Hindlimb muscle (tissue), 1 donor: ENCODE data around the gene ATP11A. TPM values are rescaled to one million over a fixed set of nuclear protein-coding genes. Genes with fewer than 3 reads are reported as not detected.

Source experiments
- DNase-seq: peaks from one replicate; pipeline ENCODE4 v3.0.0-alpha.2; 2013
- polyA plus RNA-seq: library from polyadenylated mRNA; unstranded; fragments of 120-200 nt; gene quantifications from one replicate; pipeline ENCODE4 v1.2.1, GENCODE V29; 2013; ENCODE audit not compliant: insufficient read length

ATP11A gene
- polyA plus RNA-seq, 1 donor = 27.0 TPM

DNA sequence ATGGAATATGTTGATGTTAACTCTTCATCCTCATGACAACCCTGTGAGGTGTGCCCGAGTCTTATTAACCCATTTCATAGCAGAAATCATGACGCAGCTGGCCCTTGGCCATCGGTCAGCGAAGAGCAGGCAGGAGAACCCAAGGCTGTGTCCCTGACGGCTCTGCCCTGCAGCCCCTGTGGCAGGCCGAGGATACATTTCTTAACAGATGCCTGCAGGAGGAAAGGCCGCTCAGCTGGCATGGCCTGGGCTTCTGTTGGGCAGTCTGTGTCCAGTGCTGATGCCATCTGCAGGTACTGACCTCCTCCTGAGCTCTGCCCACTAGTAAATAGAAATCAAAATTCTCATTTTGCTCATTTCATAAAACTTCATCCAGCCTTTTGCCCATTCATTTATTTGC is 243.8 kb downstream of the ATP11A start:
- no peak for DNase-seq

DNA sequence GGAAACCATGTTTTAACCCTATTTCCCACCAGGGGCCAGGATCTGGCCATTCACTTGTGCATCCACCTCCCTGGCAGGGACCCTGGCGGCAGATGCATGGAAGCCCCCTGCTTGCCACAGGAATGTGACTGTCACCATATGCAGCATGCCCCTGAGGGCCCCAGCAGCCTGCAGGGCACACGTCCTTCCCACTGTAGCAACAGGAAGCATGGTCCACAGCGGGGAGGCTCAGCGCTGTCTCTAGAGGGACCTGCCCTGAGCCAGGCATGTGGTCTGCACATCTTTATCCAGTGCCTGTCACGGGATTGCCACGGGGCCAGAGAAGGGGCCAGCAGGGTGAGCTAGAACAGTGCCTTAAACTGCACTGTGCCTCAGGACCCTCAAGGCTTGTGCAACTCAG is 244.2 kb downstream of the ATP11A start:
- DNase-seq = no peak

Other genes with a start within 250 kb of the ATP11A start
- gene TUBGCP3, start 101.9 kb upstream of the ATP11A start, polyA plus RNA-seq = 19.1 TPM